ENCODE measurements around the gene HECW1. TPM values are rescaled to one million over a fixed set of nuclear protein-coding genes. Genes with fewer than 3 reads are reported as not detected.
"Not testable (repeated sequence)": the region's sequence is repeated elsewhere in the genome, so short reads cannot be mapped to it uniquely, and the experiment has no call there.

The HECW1 gene
- total RNA-seq, 1 donor from 2014 or later: not detected

GRCh38 chr7:43591558-43592180 lies 479.2 kb downstream of the HECW1 start:
- DNase-seq (ENCODE audit: low read depth, low spot score): no peak

- DNase-seq (ENCODE audit: low read depth, low spot score): no peak
These were observed 479.9 kb downstream of the HECW1 start for GRCh38 chr7:43592326-43592725.

- DNase-seq (ENCODE audit: low read depth, low spot score): no peak
These were observed 480.6 kb downstream of the HECW1 start for GRCh38 chr7:43593010-43593409.

GRCh38 chr7:43594020-43594419 lies 481.6 kb downstream of the HECW1 start:
- no peak for DNase-seq (ENCODE audit: low read depth, low spot score)

GRCh38 chr7:43596426-43596825 lies 484.0 kb downstream of the HECW1 start:
- not testable (repeated sequence) for DNase-seq (ENCODE audit: low read depth, low spot score)

GRCh38 chr7:43600056-43600455 lies 487.6 kb downstream of the HECW1 start:
- DNase-seq (ENCODE audit: low read depth, low spot score): no peak

GRCh38 chr7:43602256-43602655 lies 489.8 kb downstream of the HECW1 start:
- DNase-seq (ENCODE audit: low read depth, low spot score): no peak

- no peak for DNase-seq (ENCODE audit: low read depth, low spot score)
These were observed 491.8 kb downstream of the HECW1 start for GRCh38 chr7:43604251-43604650.

- DNase-seq (ENCODE audit: low read depth, low spot score): no peak
These were observed 496.6 kb downstream of the HECW1 start for GRCh38 chr7:43609097-43609496.

- no peak for DNase-seq (ENCODE audit: low read depth, low spot score)
These were observed 499.7 kb downstream of the HECW1 start for GRCh38 chr7:43612128-43612527.

- no peak for DNase-seq (ENCODE audit: low read depth, low spot score)
These were observed 500.4 kb downstream of the HECW1 start for GRCh38 chr7:43612599-43613589.

Other genes starting within 250 kb of the HECW1 start
- gene C7orf25, start 200.6 kb upstream of the HECW1 start, total RNA-seq: 3.4 and 5.3 TPM in 2 replicates
- gene PSMA2, start 180.5 kb upstream of the HECW1 start, total RNA-seq: 101 and 121 TPM in 2 replicates
- gene MRPL32, start 180.3 kb upstream of the HECW1 start, total RNA-seq: 79.3 and 89.5 TPM in 2 replicates

All from pulmonary artery endothelial cell (primary cell).